GOT3 (cell line): ENCODE results near the gene ANKRD11.
"Not testable (repeated sequence)": the region's sequence is repeated elsewhere in the genome, so short reads cannot be mapped to it uniquely, and the experiment has no call there.

Experiments used
- DNase-seq: peaks from one replicate; lab custom pipeline; 2025; ENCODE audit warnings: mixed read lengths; lab: John Stamatoyannopoulos, UW

Gene ANKRD11

DNA sequence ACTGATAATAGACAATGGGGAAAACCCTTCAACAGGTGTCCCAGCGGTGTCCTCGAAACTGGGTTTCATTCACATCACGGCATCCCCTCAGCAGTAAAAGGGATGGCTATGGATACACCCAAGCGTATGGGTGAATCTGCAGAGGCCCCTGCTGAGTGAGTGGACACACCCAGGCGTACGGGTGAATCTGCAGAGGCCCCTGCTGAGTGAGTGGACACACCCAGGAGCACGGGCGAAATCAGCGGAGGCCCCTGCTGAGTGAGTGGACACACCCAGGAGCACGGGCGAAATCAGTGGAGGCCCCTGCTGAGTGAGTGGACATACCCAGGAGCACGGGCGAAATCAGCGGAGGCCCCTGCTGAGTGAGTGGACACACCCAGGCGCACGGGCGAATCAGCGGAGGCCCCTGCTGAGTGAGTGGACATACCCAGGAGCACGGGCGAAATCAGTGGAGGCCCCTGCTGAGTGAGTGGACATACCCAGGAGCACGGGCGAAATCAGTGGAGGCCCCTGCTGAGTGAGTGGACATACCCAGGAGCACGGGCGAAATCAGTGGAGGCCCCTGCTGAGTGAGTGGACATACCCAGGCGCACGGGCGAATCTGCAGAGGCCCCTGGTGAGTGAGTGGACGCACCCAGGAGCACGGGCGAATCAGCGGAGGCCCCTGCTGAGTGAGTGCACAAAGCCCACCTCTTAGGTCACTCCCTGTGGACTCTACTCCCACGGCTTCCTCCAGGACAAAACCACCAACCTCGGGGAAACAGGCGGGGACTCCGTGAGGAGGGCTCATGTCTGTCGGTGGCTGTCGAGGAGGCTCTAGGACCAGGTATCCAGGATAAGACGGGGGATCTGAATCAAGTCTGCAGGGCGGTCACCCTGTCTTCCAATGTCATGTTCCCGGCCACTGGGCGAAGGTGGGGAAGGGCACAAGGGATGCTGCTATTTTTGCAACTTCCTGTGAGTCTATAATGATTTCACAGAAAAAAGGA, 161.7 kb downstream of the ANKRD11 start:
- not testable (repeated sequence) for DNase-seq

GRCh38 chr16:89326721-89327120, 163.6 kb downstream of the ANKRD11 start:
- no peak for DNase-seq

DNA sequence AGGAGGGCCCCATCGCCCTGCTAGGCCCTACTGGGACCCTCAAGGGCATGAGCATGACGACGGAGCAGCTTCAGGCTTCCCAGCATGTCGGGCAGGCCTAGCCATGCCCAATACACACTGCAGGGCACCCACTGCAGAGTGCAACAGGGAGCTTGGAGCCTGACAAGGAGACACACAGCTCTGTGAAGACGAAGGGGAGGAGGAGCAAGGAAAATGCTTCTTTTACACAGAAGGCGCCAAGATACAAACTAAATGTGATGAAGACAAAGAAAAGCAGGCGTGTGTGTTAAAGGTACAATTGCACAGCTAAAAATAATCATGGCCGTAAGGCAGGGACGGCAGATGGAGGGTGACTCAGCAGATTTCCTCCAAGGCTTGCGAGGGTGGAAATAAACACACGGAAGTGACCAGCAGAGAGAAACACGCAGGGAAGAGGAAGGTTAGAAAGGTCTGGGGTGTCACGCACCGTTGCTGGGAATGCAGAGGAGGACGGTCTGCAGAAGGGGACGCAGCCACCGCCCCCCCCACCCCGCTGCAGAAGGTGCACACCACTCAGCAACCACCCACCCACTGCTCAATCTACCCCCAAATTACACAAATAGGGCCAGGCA, 164.4 kb downstream of the ANKRD11 start:
- no peak for DNase-seq

DNA sequence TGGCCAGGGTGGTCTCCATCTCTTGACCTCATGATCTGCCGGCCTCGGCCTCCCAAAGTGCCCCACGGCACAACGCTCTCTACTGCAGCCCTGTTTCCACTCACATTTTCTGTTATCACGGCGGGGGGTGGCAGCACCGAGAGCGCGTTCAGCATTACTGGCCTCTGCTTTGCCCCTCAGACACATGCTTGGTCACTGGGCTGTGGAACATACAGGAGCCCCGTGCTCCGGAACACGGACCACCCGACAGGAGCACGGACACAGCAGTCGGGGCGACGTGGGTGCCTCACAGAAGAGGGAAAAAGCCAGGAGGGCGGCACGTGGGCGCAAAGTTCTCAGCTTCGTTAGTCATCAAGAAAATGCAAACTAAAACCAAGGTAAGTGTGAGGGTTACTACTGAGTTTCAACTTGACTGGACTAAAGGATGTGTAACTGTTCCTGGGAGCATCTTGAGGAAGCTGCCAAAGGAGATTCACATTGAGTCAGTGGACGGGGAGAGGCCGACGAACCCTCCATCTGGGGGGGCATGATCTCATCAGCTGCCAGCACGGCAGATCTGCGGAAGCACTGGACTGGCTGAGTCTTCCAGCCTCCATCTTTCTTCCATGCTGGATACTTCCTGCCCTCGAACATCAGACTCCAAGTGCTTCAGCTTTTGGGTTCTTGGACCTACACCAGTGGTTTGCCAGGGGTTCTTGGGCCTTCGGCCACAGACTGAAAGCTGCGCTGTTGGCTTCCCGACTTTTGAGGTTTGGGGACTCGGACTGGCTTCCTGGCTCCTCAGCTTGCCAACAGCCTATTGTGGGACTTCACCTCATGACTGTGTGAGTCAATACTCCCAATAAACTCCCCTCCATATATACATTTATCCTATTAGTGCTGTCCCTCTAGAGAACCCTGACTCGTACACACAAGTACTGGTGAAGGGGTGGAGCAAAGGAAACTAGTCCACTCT, 166.0 kb downstream of the ANKRD11 start:
- no peak for DNase-seq

- DNase-seq, result no peak
These were observed 167.0 kb downstream of the ANKRD11 start for GRCh38 chr16:89323120-89323960.

DNA sequence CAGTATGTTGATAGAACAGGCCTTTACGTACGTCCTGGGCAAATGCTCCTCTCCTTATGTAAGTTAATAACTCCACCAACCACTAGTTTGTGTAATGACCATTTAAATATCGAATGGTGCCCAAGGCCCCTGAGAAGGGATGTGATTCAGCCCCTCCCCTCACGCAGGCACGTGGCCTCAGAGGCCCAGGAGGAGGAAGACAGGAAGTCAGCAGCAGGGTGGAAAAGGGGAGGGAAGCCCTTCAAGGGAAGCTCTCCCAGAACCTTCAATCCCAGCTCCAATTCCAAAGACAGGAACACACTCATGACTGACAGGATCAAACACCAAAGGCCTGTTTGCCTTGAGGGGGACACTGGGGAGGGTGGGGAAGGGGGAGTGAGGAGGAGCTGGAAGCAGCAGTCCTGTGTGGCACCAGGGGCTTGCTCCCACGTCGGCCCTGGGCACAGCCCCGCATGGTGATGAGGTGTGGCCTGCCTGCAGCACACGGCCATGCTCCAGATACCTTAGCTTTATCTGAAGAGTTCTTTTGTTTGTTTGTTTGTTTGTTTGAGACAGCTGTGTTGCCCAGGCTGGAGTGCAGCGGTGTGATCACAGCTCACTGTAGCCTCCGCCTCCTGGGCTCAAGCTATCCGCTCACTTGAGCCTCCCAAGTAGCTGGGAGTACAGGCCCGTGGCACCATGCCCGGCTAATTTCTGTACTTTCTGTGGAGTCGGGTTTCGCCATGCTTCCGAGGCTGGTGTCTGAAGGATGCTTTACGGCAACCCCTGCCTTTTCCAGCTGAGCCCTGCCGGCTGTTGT, 167.8 kb downstream of the ANKRD11 start:
- DNase-seq, result no peak

- no peak for DNase-seq
These were observed 169.4 kb downstream of the ANKRD11 start for GRCh38 chr16:89320782-89321501.

- peak; percentile 29 for DNase-seq
These were observed 170.2 kb downstream of the ANKRD11 start for GRCh38 chr16:89319886-89320781.

- no peak for DNase-seq
These were observed 170.8 kb downstream of the ANKRD11 start for GRCh38 chr16:89319631-89319885.

DNA sequence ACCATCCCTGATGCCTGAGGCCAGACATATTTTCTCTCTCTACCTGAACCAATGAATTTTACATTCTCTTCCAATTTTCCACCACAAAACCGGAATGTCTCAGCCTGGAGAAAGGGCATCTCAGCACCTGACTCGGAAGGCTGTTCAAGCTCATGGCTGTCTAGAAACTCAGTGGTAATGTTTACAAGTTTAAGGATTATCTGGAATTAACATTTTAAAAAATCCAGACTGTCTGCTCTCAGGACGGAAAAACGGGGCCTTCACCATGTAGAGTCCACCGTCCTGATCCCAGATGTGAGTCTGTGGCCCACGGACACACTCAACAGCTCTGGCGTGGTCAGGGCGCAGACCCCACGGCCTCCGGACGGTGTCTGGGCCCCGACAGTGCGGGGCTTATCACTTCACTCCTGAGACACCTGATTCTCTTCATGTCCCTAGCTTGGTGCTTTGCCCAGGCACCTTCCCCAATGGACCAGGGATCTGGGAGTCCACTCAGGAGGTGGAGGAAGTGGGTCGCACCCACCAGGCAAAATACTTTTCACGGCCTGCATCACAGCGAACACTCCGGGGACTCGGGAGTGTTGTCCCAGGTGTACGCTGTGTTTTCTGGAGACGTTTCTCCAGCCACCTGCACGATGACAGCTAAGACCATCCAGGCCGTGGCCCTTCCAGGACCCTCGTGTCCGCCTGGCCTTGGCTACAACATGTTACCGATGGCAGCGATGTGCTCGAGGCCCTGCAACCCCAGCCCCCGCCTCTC, 171.3 kb downstream of the ANKRD11 start:
- DNase-seq, result no peak

GRCh38 chr16:89318430-89318758, 172.0 kb downstream of the ANKRD11 start:
- no peak for DNase-seq

DNA sequence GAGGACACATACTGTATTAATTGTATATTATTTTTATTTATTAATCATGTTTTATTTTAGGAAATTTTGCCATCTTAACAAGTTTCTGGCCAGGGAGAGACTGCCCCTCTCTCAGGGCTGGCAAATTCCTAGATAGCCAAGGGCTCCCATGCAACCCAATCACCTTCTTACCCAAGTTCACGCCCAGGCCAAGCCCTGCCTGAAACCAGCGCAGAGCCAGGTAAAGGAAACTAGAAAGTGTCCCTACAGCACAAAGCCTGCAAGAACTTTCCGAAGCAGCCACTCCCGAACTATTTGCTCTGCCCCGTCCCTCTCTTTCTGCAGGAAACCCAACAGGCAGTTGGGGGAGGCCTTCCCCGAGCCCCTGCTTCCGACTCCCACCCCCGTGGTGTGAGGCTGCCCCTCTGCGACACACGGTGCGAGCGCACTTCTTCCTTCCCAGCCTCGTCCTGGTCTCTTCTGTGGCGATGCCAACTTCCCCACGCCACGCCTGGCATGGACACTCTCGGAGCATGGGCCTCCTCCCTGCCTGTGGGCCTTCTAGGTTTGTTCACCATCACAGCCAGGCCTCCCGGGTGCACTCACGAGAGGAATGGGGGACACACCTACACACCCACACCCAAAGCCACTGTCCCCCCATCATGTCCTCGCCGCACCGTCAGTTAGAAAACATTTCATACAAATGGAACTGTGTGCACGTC, 172.5 kb downstream of the ANKRD11 start:
- no peak for DNase-seq

DNA sequence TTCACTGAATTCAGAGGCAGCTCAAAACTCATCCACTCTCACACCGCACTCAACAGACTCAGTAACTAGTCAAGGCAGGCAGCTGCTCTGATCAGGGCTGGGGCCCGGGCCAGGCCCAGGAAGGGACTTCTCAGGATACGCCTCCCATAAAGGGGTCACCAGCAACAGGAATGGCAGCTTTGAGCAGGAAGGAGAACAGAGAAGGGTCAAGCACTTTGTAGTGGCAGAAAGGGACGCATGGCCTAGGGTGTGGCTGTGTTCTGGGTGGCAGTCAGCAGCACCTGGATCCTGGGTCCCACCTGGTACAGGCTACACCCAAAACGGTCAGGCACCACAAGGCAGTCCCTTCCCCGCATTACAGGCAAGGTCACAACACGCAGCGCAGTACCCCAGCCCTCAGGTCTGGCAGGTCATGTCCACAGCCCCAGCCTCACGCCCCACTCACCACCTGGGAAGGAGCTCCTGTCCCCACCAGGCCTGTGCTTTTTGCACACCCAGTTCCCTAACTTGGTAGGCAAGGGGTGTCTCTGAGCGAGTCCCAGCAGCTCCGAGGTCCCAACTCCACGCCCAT, 173.2 kb downstream of the ANKRD11 start:
- no peak for DNase-seq

GRCh38 chr16:89316701-89317100, 173.7 kb downstream of the ANKRD11 start:
- DNase-seq, result no peak

DNA sequence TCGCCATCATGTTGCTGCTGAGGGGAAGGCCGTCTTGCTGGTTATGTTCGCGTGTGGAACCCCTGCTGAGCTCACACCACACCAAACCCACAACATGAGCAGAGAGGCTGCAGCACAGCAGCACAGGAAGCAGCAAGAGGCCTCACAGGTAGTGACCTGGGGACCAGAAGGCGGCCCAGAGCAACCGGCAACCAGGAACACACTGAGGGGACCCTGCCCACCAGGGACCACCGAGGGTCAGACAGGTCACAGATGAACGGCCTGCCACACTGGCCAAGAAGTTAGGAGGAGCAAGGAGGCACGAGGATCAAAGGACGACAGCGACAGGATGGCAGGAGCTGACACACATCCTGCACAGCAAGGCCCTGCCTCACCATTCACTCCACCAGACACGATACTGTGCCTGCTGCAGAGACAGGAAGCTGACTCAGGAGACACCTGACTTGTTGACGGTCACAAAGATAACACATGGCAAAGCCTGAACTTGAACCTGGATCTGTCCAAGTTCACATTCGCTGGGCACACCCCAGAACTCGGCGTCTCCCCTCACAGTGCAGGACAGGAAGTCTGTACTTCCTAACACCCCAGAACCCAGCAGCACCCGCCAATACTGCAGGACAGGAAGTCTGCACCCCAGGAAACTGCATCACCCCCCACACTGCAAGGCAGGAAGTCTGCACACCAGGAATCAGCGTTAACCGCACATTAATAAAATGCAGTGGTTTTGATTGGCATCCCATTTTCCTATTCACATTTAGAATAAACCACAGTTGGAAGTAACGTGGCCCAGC, 174.4 kb downstream of the ANKRD11 start:
- DNase-seq, result no peak

DNA sequence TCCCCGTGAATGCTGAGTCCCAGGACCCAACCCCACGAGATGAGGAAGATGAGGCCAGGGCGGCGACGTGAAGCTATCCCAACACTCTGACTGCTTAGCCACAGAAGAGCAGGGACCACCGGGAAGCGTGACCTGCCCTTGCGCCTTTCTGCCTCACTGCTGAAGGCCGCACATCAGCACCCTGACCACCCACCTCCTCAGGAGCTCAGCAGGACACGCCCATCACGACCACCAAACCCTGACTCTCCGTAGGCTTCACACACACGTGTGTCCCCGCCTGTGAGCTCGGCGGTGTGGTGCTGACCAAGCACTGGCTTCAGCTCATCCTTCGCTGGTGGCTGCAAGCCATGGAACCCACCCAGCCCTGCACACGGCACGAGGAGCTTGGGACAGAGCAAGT, 175.1 kb downstream of the ANKRD11 start:
- no peak for DNase-seq

DNA sequence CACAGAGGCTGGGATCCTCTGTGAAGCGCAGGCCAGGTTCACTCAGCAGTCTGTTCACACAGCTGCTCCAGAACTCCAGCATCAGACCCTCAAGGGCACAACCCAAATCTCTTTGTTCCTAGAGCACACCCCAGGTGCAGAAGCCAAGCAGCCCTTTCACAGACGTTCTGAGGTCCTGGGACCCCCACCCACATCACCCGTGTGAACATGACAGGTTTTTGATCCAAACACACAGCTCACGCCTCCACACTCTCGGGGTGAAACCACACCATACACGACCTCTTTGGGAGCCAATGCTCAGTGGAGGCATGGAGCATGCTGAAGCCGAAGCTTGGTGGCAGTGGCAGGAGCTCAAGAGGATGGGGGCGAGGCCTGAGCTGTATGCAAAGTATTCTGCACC, 175.5 kb downstream of the ANKRD11 start:
- no peak for DNase-seq
